Skeletal muscle satellite cell (primary cell): ENCODE measurements around the gene CNTNAP2.

Experiments used
- H3K27me3 ChIP-seq: 2 replicates; pipeline ENCODE4 v1.7.0; 2013; ENCODE audit warnings: low read length; ENCODE audit not compliant: control insufficient read depth, insufficient read depth
- H3K36me3 ChIP-seq: 2 replicates; pipeline ENCODE4 v1.7.0; 2013; ENCODE audit warnings: mild to moderate bottlenecking, control low read depth, low read length; ENCODE audit not compliant: insufficient read depth
- H3K4me1 ChIP-seq: 2 replicates; pipeline ENCODE4 v1.7.0; 2013; ENCODE audit warnings: low read length; ENCODE audit not compliant: control insufficient read depth, insufficient read depth
- H3K4me2 ChIP-seq: 2 replicates; pipeline ENCODE4 v1.7.0; 2013; ENCODE audit warnings: mild to moderate bottlenecking, low read length
- H3K4me3 ChIP-seq: 2 replicates; pipeline ENCODE4 v1.7.0; 2013; ENCODE audit warnings: low read length
- H3K9ac ChIP-seq: 2 replicates; pipeline ENCODE4 v1.7.0; 2013; ENCODE audit warnings: mild to moderate bottlenecking, low read depth, low read length, moderate library complexity
- H3K9me3 ChIP-seq: replicated peaks from 2 replicates; pipeline ENCODE4 v1.7.0; 2013; ENCODE audit warnings: mild to moderate bottlenecking, control low read depth, low read length

The CNTNAP2 gene

DNA sequence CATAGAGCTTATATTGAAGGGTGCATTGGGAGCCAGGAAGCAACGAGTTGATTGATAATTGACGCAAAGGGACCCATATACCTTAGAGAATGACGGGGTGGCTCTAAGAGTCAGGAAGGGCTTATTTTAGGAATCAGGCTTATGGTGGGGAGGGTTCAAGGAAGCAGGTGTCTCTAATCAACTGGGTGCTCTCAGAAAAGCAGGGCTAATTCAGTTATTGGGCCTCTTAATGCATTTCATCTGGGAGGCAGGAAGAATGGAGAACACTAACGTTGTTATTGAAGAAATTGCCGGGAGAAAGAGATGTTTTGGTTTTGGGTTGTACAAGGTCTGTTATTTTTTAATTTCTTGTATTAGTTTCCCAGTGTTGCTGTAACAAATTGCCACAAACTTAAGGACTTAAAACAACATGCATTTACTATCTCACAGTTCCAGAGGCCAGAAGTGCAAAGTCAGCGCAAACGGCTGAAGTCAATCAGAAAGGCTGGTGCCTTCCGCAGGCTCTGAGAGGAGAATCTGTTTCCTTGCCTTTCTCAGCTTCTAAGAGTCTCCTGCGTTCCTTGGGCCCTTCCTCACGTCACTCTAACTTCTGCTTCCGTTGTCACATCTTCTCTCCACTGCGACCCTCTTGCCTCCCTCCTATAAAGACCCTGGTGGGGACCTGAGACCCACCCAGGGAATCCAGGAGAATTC, 2145.5 kb downstream of the CNTNAP2 start:
- no peaks in the 10 kb centered on the region for H3K36me3 ChIP-seq
- H3K4me3 ChIP-seq: no peak overlapping the region
- no peaks in the 10 kb centered on the region for H3K9me3 ChIP-seq
- no peak overlapping the region for H3K9ac ChIP-seq
- no peaks in the 10 kb centered on the region for H3K4me1 ChIP-seq
- H3K4me2 ChIP-seq: no peak overlapping the region
- H3K27me3 ChIP-seq: no peaks in the 10 kb centered on the region

DNA sequence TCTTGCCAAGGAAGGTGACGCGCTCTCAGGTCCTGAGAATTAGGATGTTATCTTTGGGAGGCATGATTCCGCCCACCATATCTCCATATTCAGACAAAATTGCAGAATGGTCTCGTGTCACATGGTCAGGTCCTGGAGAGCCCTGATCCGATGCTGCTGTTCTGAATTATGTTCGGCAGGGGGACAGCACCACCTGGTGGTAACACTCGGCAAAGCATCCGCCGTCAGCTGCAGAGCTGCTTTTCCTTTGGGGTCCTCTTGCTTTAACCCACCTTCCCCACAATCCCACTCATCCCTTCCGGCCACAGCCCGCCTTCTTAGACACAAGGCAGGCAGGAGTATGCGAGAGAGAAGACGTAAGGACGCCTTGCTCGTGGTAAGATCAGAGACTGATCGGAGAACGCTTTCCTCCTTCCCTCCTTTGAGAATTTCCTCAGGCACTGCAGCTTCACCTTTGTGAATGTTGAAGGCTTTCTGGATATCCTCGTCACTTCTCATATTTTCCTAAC, 2146.2 kb downstream of the CNTNAP2 start:
- H3K27me3 ChIP-seq: no peaks in the 10 kb centered on the region
- no peaks in the 10 kb centered on the region for H3K9me3 ChIP-seq
- H3K4me2 ChIP-seq: no peak overlapping the region
- H3K9ac ChIP-seq: no peak overlapping the region
- H3K4me3 ChIP-seq: no peak overlapping the region
- no peaks in the 10 kb centered on the region for H3K4me1 ChIP-seq
- H3K36me3 ChIP-seq: no peaks in the 10 kb centered on the region

DNA sequence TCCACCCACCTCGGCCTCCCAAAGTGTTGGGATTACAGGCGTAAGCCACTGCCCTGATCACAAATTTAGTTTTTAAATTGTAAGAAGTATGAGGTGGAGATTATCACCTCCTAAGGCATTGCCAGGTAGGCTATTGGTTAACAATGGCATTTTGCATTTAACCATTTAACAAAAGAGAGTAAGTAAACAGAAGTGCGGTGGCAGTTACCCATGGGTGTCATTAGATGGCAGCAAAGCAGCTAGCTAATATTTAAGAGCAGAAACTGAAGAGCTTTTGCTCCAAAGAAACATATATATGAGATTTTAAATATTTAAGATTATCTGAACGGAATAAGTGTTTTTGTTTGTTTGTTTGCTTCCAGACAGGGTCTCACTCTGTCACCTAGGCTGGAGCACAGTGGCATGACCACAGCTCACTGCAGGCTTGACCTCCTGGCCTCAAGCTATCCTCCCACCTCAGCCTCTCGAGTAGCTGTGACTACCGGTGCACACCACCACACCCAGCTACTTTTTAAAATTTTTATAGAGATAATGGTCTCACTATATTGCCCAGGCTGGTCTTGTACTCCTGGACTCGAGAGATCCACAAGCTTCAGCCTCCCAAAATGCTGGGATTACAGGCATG, 2148.4 kb downstream of the CNTNAP2 start:
- no peak overlapping the region for H3K4me3 ChIP-seq
- no peak overlapping the region for H3K9ac ChIP-seq
- no peaks in the 10 kb centered on the region for H3K27me3 ChIP-seq
- no peak overlapping the region for H3K4me2 ChIP-seq
- no peaks in the 10 kb centered on the region for H3K9me3 ChIP-seq
- no peaks in the 10 kb centered on the region for H3K36me3 ChIP-seq
- no peaks in the 10 kb centered on the region for H3K4me1 ChIP-seq

DNA sequence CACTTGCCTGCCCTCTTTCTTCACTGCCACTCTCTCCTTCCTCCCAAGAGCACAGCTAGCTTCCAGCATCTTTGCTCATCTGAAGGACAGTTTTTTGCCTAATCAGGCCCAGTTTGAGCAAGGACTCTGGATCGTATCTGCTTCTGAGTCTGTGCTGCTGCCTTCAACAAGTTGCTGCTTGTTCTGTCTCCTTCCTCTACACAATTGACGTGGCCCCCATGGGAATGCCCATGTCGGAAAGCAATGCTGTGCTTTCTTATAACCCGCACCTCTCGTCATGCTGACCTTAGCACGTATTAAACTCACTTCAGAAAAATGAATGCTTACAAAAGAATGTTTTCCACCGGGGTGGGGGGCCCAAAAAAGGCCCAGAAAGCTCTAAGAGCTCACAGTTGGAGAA, 2149.3 kb downstream of the CNTNAP2 start:
- Histone ChIP-seq H3K27me3 (no peaks in the 10 kb centered on the region), H3K4me3 (no peak overlapping the region), H3K9me3 (no peaks in the 10 kb centered on the region), H3K4me2 (no peak overlapping the region), H3K9ac (no peak overlapping the region), H3K36me3 (no peaks in the 10 kb centered on the region), H3K4me1 (no peaks in the 10 kb centered on the region)

DNA sequence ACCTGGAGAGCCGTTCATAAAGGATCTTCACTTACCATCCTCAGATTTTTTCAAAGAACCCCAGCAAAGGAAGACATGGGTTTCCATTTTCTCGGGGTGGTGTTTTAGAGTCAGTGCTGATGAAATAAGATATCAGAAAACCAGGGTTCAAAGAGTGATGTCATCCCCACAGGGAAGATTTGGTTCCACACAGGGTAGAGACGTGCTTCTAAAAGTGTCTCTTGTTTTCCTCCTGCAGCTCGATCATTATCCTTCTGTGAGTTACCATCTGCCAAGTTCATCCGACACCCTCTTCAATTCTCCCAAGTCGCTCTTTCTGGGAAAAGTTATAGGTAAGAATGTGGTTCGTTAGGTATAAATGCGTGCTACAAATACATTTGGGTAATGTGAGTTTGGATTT, 2150.2 kb downstream of the CNTNAP2 start:
- H3K4me3 ChIP-seq: no peak overlapping the region
- no peak overlapping the region for H3K4me2 ChIP-seq
- no peaks in the 10 kb centered on the region for H3K9me3 ChIP-seq
- H3K36me3 ChIP-seq: no peaks in the 10 kb centered on the region
- H3K4me1 ChIP-seq: no peaks in the 10 kb centered on the region
- no peak overlapping the region for H3K9ac ChIP-seq
- no peaks in the 10 kb centered on the region for H3K27me3 ChIP-seq

DNA sequence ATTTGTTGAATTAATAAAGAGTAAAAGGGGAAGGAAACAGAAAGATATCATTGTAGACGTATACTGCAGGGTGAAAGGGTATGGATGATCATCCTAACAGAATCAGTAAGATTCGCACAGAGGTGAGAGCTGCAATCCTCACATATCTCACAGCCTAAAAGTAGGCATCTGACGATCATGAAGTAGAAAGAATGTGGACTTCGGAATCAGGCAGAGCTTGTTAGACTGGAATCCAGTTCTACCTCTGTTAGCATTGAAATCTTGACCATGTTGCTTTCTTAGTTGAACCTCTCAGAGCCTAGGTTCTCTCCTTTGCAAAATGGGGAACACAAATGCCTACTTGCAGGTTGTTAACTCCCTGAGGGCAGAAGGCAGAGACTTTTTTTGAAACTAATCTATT, 2154.0 kb downstream of the CNTNAP2 start:
- no peaks in the 10 kb centered on the region for H3K4me1 ChIP-seq
- no peak overlapping the region for H3K4me3 ChIP-seq
- no peaks in the 10 kb centered on the region for H3K36me3 ChIP-seq
- no peak overlapping the region for H3K9ac ChIP-seq
- no peak overlapping the region for H3K4me2 ChIP-seq
- H3K9me3 ChIP-seq: no peaks in the 10 kb centered on the region
- no peaks in the 10 kb centered on the region for H3K27me3 ChIP-seq

DNA sequence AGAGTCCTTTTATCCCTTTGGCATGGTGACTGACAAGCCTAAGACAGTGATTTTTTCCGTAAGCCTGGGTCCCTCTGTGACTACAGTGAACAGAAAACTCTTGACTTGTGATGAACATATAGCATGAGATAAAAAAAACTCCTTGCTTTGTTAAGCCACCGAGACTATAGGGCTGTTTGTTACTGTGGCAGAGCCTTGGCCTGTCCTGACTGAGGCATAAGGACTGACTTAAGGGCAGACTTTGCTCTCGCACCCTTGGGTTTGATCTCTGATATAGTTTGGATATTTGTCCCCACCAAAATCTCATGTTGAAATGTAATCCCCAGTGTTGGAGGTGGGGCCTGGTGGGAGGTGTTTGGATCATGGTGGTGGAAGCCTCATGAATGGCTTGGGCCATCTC, 2157.5 kb downstream of the CNTNAP2 start:
- no peaks in the 10 kb centered on the region for H3K36me3 ChIP-seq
- no peaks in the 10 kb centered on the region for H3K27me3 ChIP-seq
- H3K9ac ChIP-seq: no peak overlapping the region
- no peaks in the 10 kb centered on the region for H3K9me3 ChIP-seq
- H3K4me3 ChIP-seq: no peak overlapping the region
- no peaks in the 10 kb centered on the region for H3K4me1 ChIP-seq
- no peak overlapping the region for H3K4me2 ChIP-seq

DNA sequence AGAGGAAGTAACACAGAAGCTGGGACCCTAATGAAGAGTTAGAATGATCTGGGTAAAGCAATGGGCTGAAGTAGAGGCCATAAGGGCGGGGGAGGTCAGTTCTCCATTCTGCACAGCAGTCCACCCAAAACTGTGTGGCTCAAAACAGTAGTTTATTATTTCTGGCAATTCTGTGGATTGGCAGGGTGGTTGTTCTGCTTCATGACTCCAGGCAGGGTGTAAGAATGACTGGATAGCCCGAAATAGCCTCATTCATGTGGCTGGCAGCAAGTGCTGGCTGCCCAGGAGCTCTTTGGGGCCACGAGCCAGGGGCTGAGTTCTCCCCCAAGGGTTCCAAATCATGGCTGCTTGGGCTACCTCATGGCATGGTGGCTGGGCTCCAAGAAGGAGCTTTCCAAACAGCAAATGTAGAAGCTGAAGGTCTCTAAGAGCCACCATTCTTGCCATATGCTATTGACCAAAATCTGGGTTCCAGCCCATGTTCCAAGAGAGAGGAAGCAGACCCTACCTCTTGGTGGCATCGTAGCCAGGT, 2158.8 kb downstream of the CNTNAP2 start:
- Histone ChIP-seq H3K4me1 (no peaks in the 10 kb centered on the region), H3K36me3 (no peaks in the 10 kb centered on the region), H3K4me2 (no peak overlapping the region), H3K9me3 (no peaks in the 10 kb centered on the region), H3K27me3 (no peaks in the 10 kb centered on the region), H3K4me3 (no peak overlapping the region), H3K9ac (no peak overlapping the region)

DNA sequence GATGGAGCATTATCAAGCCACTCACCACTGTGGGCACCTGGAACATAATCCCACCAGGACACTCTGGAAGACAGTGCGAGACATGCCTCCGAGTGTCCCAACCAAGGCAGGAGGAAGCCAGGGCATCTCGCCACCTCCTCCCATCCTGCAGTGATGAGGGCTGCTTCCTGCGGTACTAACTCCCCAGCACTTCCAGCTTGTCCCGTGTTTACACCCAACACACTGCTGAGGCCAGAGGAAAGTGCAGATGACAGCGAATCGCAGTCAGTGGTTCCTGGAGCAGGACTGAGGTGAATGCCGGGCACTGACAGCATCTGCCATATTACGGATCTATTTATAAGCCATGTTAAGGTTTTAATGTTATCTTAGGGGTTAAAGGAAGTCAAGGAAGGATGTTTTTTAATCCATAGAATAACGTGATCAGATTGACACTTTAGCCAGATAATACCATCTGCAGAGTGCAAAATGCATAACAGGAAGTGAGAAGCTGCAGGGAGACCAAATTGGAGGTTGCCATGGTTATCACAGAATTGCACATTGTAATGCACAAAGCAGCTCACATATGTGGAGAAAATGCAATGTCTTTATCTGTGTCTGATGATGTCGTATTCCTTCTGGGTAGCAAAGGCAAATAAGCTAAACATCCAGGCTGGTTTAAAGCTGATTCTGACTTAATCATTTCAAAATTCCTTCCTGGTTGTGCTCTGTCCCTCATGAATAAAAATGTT, 2159.9 kb downstream of the CNTNAP2 start:
- no peak overlapping the region for H3K9ac ChIP-seq
- no peak overlapping the region for H3K4me2 ChIP-seq
- H3K4me3 ChIP-seq: no peak overlapping the region
- no peaks in the 10 kb centered on the region for H3K27me3 ChIP-seq
- H3K9me3 ChIP-seq: no peaks in the 10 kb centered on the region
- no peaks in the 10 kb centered on the region for H3K36me3 ChIP-seq
- no peaks in the 10 kb centered on the region for H3K4me1 ChIP-seq

DNA sequence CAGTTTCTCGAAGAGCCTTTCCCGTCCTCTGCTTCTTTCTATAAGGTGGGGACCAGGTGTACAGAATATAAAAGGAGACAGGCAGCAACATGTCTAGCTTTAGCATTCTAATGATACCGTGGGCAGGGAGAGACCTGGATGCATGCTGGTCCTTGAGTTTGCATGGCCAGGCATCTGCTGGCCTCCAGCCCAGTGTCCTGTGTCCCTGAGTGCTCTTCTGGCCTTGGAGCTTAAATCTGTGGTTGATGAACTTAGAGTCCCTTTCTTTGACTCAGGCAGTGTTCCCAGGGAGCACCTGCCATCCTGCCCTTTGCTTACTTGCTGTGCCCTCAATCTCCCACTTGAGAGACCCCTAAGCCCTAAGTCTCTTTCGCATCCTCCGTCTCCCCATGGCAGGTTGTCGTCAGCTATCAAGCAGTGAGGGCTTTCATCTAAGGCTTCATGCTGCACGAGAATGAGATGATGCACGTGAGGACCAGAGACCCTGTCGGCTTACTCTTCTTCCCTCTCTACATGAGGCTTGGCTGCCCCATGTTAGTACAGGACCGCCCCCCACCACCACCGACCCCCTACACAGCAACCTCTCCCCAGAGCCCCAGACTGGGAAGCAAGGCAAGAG, 2160.6 kb downstream of the CNTNAP2 start:
- Histone ChIP-seq H3K4me2 (no peak overlapping the region), H3K9me3 (no peaks in the 10 kb centered on the region), H3K36me3 (no peaks in the 10 kb centered on the region), H3K4me3 (no peak overlapping the region), H3K27me3 (no peaks in the 10 kb centered on the region), H3K9ac (no peak overlapping the region), H3K4me1 (no peaks in the 10 kb centered on the region)

DNA sequence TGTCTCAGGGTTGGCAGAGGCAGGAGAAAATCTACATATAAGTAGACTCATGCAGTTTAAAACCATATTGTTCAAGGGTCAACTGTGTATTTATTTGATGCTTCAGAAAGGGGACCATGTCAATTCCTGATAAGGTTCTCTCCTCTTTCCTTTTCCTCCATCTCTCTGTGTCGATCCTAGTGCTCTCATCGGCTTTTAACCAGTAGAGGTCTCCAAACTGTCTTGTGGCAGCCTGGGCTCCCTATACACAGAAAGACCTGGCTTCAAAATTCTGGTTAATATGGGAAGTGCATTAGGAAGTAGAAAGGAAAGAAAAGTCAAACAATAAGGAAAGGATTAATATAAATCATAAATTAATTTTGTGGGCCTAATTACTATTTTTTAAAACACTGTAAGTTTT, 2169.5 kb downstream of the CNTNAP2 start:
- Histone ChIP-seq H3K4me3 (no peak overlapping the region), H3K9ac (no peak overlapping the region), H3K4me2 (no peak overlapping the region), H3K4me1 (no peaks in the 10 kb centered on the region), H3K36me3 (no peaks in the 10 kb centered on the region), H3K9me3 (no peaks in the 10 kb centered on the region), H3K27me3 (no peaks in the 10 kb centered on the region)
